K562 (cell line): ENCODE measurements around the gene DGUOK. TPM values are rescaled to one million over a fixed set of nuclear protein-coding genes. Genes with fewer than 3 reads are reported as not detected.

Source experiments
- ATAC-seq: fragments of 200-7000 bp; cut with Tn5 transposase; 3 replicates; pipeline ENCODE4 v1.9.1; 2020; ENCODE audit warnings: moderate library complexity
- BruUV-seq: library from RNA; stranded (reverse); fragments of 400-500 nt; replicated peaks from 2 replicates; lab custom pipeline; 2021; lab: Mats Ljungman, UMichigan
- CTCF ChIA-PET: fragments of 300-600 bp; formaldehyde crosslinking; extraction: SDS; loops from one replicate; lab custom pipeline; 2021; ENCODE audit warnings: low intra/inter-chr PET ratio; lab: Yijun Ruan, JAX
- POLR2A ChIA-PET: fragments of 300-600, 350-650 bp; sonication (Branson Sonifier 250); formaldehyde crosslinking; extraction: SDS; loops from one replicate; lab custom pipeline; 2021; ENCODE audit warnings: antibody characterized with exemption, inconsistent platforms; lab: Yijun Ruan, JAX
- DNase-seq, 4 experiments: peaks; one replicate each; pipeline versions ENCODE4 v3.0.0 to v3.0.0-alpha.2; 2011 to 2018; ENCODE audit warnings: low spot score in 3 of 4, mixed read lengths in 3 of 4; ENCODE audit errors: extremely low read depth in 1 of 4
- FAIRE-seq: peaks from 2 replicates; lab custom pipeline; 2011; peaks lifted over from hg19 to GRCh38; lab: Jason Lieb, UNC
- H2AFZ ChIP-seq: 2 replicates; pipeline ENCODE4 v1.6.0; 2011; ENCODE audit warnings: low read depth, low read length, control low read depth, inconsistent platforms
- H3K27ac ChIP-seq: fragments of 200-600 bp; 3 replicates; pipeline ENCODE4 v1.8.0; 2011; ENCODE audit warnings: low read depth, mild to moderate bottlenecking, control low read depth, inconsistent platforms, low read length, moderate library complexity, mixed read lengths; ENCODE audit errors: extremely low read depth
- H3K27me3 ChIP-seq, 2 experiments: fragments of 300-600 bp in 1 of 2; 2 replicates in 1 of 2; 3 replicates in 1 of 2; pipeline versions ENCODE4 v1.6.0 to v1.8.0; 2011; ENCODE audit warnings: inconsistent platforms in 2 of 2, low read length in 2 of 2, mild to moderate bottlenecking in 1 of 2, mixed read lengths in 1 of 2, moderate library complexity in 1 of 2; ENCODE audit not compliant: control insufficient read depth in 2 of 2, insufficient read depth in 2 of 2
- H3K36me3 ChIP-seq: fragments of 300-600 bp; 3 replicates; pipeline ENCODE4 v1.8.0; 2011; ENCODE audit warnings: mild to moderate bottlenecking, low read length, inconsistent platforms; ENCODE audit not compliant: control insufficient read depth, insufficient read depth
- H3K4me1 ChIP-seq, 2 experiments: fragments of 200-600 bp in 1 of 2; replicated peaks in 1 of 2; 2 replicates in 1 of 2; 3 replicates in 1 of 2; pipeline versions ENCODE4 v1.5.1 to v1.8.0; 2011; ENCODE audit warnings: inconsistent platforms in 2 of 2, low read length in 2 of 2, mild to moderate bottlenecking in 1 of 2, mixed read lengths in 1 of 2, moderate library complexity in 1 of 2; ENCODE audit not compliant: control insufficient read depth in 2 of 2, insufficient read depth in 2 of 2
- H3K4me2 ChIP-seq: 2 replicates; pipeline ENCODE4 v1.6.1; 2011; ENCODE audit warnings: low read length, control low read depth, inconsistent platforms, mixed read lengths; ENCODE audit not compliant: insufficient read depth
- H3K4me3 ChIP-seq: fragments of 200-600 bp; sonication (generic), shearing (Covaris generic); 2 replicates; pipeline ENCODE4 v1.5.1; 2016; ENCODE audit warnings: control low read depth, inconsistent platforms
- H3K79me2 ChIP-seq: fragments of 200-600 bp; 3 replicates; pipeline ENCODE4 v1.8.0; 2011; ENCODE audit warnings: low read length, inconsistent platforms; ENCODE audit not compliant: control insufficient read depth, insufficient read depth
- H3K9ac ChIP-seq, 2 experiments: 2 replicates each; pipeline versions ENCODE4 v1.6.0 to v1.6.1; 2011; ENCODE audit warnings: low read depth in 2 of 2, low read length in 2 of 2, control low read depth in 1 of 2, inconsistent platforms in 1 of 2, mild to moderate bottlenecking in 1 of 2, mixed read lengths in 1 of 2; ENCODE audit not compliant: insufficient read depth in 1 of 2
- H3K9me1 ChIP-seq: one replicate; pipeline ENCODE4 v1.6.0; 2011; ENCODE audit warnings: inconsistent platforms, mild to moderate bottlenecking, low read length, moderate library complexity; ENCODE audit not compliant: control insufficient read depth, insufficient read depth
- H3K9me3 ChIP-seq: replicated peaks from 2 replicates; pipeline ENCODE4 v1.5.1; 2011; ENCODE audit warnings: low read depth, low read length, inconsistent platforms; ENCODE audit not compliant: control insufficient read depth, insufficient read depth
- H4K20me1 ChIP-seq: replicated peaks from 2 replicates; pipeline ENCODE4 v1.6.1; 2011; ENCODE audit warnings: low read length, inconsistent platforms, mixed read lengths; ENCODE audit not compliant: control insufficient read depth, insufficient read depth
- E2F5 ChIP-seq: sonication (generic); formaldehyde crosslinking; IDR thresholded peaks from 2 replicates; pipeline ENCODE4 v1.8.0; 2022; ENCODE audit warnings: mild to moderate bottlenecking, missing genetic modification reagents
- HMGXB4 ChIP-seq: sonication (generic); formaldehyde crosslinking; IDR thresholded peaks from 2 replicates; pipeline ENCODE4 v1.8.1; 2023; ENCODE audit warnings: mild to moderate bottlenecking, missing genetic modification reagents
- NONO ChIP-seq, 2 experiments: fragments of 200-400 bp in 1 of 2; fragments of 450-650 bp in 1 of 2; formaldehyde crosslinking in 1 of 2; IDR thresholded peaks; 2 replicates each; pipeline ENCODE4 v1.6.1; 2017; ENCODE audit warnings: low read depth in 2 of 2, mild to moderate bottlenecking in 2 of 2, moderate library complexity in 2 of 2, low read length in 1 of 2
- NR0B1 ChIP-seq: fragments of 450-650 bp; IDR thresholded peaks from one replicate; pipeline ENCODE4 v1.6.1; 2018; ENCODE audit warnings: mild to moderate bottlenecking, moderate library complexity; ENCODE audit not compliant: partially characterized antibody
- PHF8 ChIP-seq: fragments of 200-600 bp; sonication (generic); IDR thresholded peaks from 2 replicates; pipeline ENCODE4 v1.6.1; 2012; ENCODE audit warnings: mixed run types, mild to moderate bottlenecking, inconsistent platforms, low read length, moderate library complexity, borderline replicate concordance
- SIN3A ChIP-seq, 2 experiments: fragments of 150-350 bp in 1 of 2; IDR thresholded peaks; 2 replicates each; pipeline ENCODE4 v1.6.1; 2011 to 2016; ENCODE audit warnings: borderline replicate concordance in 2 of 2, low read depth in 2 of 2, low read length in 2 of 2, mild to moderate bottlenecking in 2 of 2, moderate library complexity in 2 of 2; ENCODE audit not compliant: control insufficient read depth in 1 of 2
- ZNF407 ChIP-seq: fragments of 450-650 bp; IDR thresholded peaks from 2 replicates; pipeline ENCODE4 v1.6.1; 2016; ENCODE audit warnings: low read depth
- ZNF830 ChIP-seq: fragments of 250-450 bp; sonication (Bioruptor Pico); IDR thresholded peaks from 2 replicates; pipeline ENCODE4 v1.5.0; 2021; ENCODE audit warnings: mild to moderate bottlenecking
- ZZZ3 ChIP-seq: fragments of 450-650 bp; IDR thresholded peaks from 2 replicates; pipeline ENCODE4 v1.6.1; 2016; ENCODE audit warnings: antibody characterized with exemption, mild to moderate bottlenecking, moderate library complexity
- WGBS: fragments of 100-300 bp; shearing (Covaris generic); methylation state at CpG from one replicate; pipeline ENCODE4 v1.1.6; 2016; ENCODE audit warnings: low coverage, mixed read lengths; ENCODE audit not compliant: insufficient coverage; ENCODE audit errors: missing lambda C conversion rate; 5-methylcytosine and 5-hydroxymethylcytosine counted together
- in situ Hi-C: fragments of 300-500 bp; cut with MboI; formaldehyde crosslinking; loops from 4 replicates; pipeline ENCODE4 v1.15.0; 2018; ENCODE audit warnings: inconsistent platforms, mixed read lengths
- intact Hi-C: fragments of 100-400 bp; cut with micrococcal nuclease; formaldehyde crosslinking; loops from 2 replicates; pipeline ENCODE4 v1.14.2; 2022
- polyA plus RNA-seq, 8 experiments: library from polyadenylated mRNA; depleted of rRNA in 4 of 8; stranded (reverse) in 5 of 8; unstranded in 3 of 8; fragments of >200 nt; fragmentation: Nextera tagmentation in 2 of 8; fragmentation: Illumina TruSeq in 1 of 8; extraction: Ambion mirVana in 2 of 8; extraction: Trizol in 1 of 8; gene quantifications; 2 replicates each; pipeline versions ENCODE4 v1.2.1 to v1.2.3, GENCODE V29; 2011 to 2014; ENCODE audit warnings: inconsistent platforms in 1 of 8, missing spikeins in 1 of 8
- total RNA-seq, 7 experiments: library from RNA; depleted of rRNA in 6 of 7; stranded (reverse); fragments of >200 nt in 6 of 7; fragmentation: Illumina TruSeq in 2 of 7; extraction: Trizol in 2 of 7; gene quantifications; 2 replicates each; pipeline versions ENCODE4 v1.2.1 to v1.2.3, GENCODE V29; 2011 to 2021; ENCODE audit warnings: low replicate concordance in 1 of 7

Gene DGUOK
- total and polyA plus RNA-seq, 9 of the 15 experiments (the other 6 are each of a cell fraction or from before 2014, with no cell fraction given), result 67.0 to 288 (median 126) TPM

GRCh38 chr2:74000666-74001065, 74.0 kb downstream of the DGUOK start:
- Histone ChIP-seq H4K20me1 (peaks cover 10% of the 10 kb centered on the region; the same call in 1 of the 2 replicates), H3K9ac (no peak overlapping the region), H3K27me3 (no peaks in the 10 kb centered on the region), H3K4me2 (no peak overlapping the region), H3K4me3 (no peak overlapping the region), H3K9me1 (no peaks in the 10 kb centered on the region), H3K4me1 (peaks cover 35 to 46% of the 10 kb centered on the region in 2 experiments), H3K79me2 (peaks cover 92% of the 10 kb centered on the region), H3K9me3 (no peaks in the 10 kb centered on the region), H3K36me3 (peaks cover 4% of the 10 kb centered on the region; the same call in 2 of the 3 replicates), H3K27ac (no peak overlapping the region), H2AFZ (no peak overlapping the region)
- BruUV-seq, result no TSS peak
- FAIRE-seq, result no peak
- ChIA-PET POLR2A (interaction anchor here (0.6 to 2.2 kb wide), 5 partner anchors 12 to 614 kb away, joined by 3 to 13 read pairs (median 4); no protein-coding TSS in a partner anchor), CTCF (no interaction called here)
- in situ Hi-C loops (no loop called here), intact Hi-C loops (loop anchor here (5.0 kb wide), 2 partner anchors 37 to 142 kb away; no protein-coding TSS in a partner anchor)
- WGBS, result 86% methylated on average over 5 of the region's 5 CpGs
- DNase-seq, result no peak
- ATAC-seq, result no peak
- TF ChIP-seq SIN3A (IDR thresholded peaks at IDR 0.05; ENCODE audit: borderline replicate concordance in 2 of 2, control insufficient read depth in 1 of 2, low read depth in 2 of 2, low read length in 2 of 2) (no peak), E2F5 (CRISPR knock-in tag) (no peak), HMGXB4 (CRISPR knock-in tag) (no peak), NR0B1 (no peak), ZNF407 (no peak), PHF8 (no peak), ZZZ3 (no peak), NONO (IDR thresholded peaks at IDR 0.05; ENCODE audit: low read depth in 2 of 2, low read length in 1 of 2) (no peak), ZNF830 (CRISPR knock-in tag) (no peak)
